Pulmonary artery endothelial cell (primary cell): ENCODE results near the gene CDC42BPA. TPM values are rescaled to one million over a fixed set of nuclear protein-coding genes. Genes with fewer than 3 reads are reported as not detected.

ENCODE experiments used
- DNase-seq: peaks from one replicate; pipeline ENCODE4 v3.0.0-alpha.2; 2011; ENCODE audit warnings: low read depth, low spot score
- total RNA-seq: library from RNA; depleted of rRNA; stranded (reverse); fragments of >200 nt; gene quantifications from 2 replicates; pipeline ENCODE4 v1.2.3, GENCODE V29; 2014

CDC42BPA gene
- total RNA-seq, 1 donor from 2014 or later = 67.7 TPM

DNA sequence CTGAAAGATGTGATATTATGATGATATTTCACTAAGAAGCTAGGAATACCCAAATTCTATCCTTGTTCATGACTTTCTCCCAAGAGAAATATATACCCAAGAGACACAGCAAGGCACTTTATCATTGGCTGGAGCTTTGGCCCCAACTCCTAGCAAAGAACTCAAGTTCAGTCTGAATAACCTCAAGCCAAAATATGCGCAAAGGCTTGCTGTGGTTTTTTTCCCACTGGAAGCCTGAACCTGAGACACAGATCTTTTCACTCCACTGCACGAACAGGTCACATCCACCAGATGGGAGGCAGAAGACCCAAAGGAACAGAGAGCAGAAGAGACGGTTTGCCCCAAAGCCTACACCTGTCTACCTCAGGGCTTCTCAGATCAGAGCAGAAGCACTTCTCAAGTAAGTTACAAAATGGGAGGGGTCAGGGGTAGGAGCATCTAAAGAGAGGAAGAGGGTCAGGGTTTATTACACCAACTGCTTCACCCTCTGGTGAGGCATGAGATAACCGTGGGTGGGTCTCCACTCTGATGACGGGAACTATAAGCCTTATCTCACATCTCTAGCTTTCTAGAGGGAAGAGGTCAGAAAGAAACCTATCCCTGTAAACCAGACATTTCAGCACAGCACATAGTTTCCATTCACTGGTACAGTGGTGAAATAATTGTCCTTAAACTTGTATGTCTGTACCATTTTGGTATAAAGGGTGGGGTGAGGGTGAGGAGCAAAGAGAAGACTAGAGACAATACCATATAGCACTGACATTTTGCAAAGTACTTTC is 17.1 kb upstream of the CDC42BPA start:
- DNase-seq = no peak

DNA sequence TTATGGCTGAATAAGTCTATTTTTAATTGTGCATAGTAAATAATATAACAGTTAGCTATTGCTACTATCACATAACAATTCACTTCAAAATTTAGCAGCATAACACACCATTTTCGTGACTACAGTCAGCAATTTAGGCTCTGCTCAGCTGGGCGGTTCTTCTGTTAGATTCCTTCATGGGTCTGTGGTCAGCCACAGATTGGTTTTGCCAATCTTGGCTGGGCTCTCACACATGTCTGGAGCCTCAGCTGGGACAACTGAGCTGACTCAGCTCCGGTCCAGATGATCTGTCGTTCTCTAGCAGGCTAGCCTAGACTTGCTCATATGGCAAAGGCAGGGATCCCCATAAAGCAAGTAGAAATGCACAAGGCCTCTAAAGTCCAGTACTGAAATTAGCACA is 15.1 kb upstream of the CDC42BPA start:
- DNase-seq = no peak

DNA sequence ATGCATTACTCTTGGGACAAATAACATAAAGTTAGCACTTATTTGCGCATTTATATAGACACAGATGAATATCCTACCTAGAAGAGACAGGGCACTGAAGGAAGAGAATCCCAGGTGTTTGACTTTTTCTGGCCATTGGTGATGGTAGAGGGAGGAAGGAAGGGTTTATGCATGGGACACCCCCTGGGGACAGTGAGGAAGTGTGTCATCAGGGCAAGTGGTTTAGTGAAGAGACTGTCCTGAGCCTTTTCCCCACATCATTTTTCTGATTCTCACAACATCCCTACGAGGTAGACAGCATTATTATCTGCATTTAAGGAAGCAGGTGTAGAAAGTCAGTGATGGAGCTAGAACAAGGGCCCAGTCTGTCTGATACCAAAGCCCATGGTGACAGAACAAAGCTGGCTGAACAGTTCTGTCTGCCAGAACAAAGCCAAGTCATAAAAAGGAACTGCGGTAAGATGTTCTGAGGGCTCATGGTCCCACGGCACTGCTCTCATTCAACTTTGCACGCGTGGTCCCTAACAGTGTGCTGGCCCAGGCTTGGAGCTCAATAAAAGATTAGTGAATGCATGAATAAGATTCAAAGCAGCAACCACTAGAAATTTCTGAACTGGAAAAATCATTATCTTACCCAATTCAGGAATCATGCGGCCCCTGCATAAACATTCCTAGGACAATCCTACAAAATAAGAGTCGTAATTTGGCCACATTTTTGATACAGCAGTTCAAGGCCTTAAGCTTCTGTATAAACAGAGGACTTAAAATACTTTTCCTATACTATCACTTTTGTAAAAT is 12.2 kb upstream of the CDC42BPA start:
- DNase-seq = no peak

DNA sequence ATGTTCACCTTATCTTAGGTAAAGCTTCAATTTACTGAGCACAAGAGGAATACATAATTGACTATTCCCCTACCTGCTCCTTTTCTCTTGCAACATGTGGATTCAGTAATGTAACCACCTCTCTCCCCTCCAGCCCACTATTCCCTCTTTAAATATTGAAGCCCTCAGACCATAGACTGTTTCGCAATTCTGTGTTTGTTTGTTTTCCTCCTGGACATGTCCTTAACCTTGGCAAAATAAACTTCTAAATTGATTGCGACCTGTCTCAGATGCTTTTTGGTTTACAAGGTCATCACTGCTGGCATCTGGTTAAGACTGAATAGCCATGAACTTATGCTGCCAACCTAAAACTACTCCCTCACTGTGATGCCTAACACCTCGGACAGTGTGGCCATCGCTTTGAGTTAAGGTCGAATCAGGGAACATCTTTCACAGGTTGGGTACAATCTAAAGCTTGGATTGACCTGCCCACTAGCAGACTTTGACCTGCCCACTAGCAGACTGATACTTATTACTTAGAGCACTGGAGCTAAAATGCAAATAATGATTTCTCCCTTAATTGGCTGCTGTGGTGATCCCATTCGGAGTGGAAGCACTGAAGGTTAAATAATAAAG is 10.2 kb upstream of the CDC42BPA start:
- no peak for DNase-seq

DNA sequence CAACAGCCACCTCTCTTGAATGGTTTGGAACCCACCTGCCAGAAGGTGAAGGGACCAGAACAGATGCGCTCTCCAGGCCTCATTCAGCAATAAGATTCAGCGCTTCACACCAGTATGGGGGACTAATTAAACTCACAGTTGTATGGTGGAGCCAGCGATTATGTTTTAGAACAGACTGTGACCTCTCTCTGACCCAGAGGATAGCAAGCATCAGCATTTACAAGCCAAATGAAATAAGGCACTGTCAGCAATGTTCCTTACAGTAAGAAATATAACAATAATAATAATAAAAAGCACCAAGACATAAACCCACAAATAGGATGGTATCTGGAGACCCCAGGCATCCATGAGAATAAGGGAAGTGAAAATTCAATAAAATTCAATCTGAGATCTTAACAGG is 6.9 kb upstream of the CDC42BPA start:
- no peak for DNase-seq

DNA sequence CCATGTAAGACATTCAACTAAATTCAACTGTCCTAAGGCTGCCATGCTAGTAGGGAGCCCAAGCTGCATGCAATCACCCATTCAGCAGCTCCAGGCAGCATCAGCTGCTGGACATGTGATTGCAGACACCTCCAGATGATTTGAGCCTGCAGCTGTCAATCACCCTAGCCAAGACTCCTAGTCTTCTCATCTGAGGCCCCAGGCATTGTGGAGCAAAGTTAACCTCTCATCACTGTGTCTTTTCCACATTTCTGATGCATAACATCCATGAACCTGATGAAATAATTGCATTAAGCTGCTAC is 5.6 kb upstream of the CDC42BPA start:
- no peak for DNase-seq

DNA sequence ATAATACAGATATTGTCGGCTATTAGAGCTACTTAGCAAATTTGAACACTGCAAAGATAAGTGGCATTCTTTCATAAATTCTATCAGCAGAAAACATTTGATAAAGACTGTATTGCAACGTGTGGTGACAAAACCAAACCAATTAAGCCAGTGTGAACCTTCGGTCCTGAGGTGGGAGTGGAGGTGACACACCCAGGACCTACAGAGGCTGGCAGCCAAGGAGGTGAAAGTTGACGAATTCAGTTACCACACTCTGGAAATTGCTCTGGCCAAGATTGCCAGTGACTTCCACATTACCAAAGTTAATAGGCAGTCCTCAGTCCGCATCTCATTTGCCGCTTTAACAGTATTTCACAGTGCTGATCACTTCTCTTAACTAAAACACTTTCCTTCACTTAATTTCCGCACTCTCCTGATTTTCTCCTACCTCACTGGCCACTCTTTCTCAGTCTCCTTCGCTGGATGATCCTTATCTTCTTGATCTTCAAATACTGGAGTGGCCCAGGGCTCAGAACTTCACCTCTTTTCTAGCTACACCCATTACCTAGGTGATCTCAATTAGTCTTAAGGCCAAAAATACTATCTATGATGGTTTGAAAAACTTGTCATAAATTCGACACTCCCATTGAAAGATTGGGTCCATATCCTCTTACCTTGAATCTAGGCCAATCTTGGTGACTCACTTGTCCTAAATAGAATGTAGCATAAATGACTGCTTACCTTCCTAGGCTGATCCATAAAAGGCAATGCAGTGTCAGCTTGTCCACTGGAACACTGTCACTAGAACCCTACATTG is 5.1 kb upstream of the CDC42BPA start:
- no peak for DNase-seq

DNA sequence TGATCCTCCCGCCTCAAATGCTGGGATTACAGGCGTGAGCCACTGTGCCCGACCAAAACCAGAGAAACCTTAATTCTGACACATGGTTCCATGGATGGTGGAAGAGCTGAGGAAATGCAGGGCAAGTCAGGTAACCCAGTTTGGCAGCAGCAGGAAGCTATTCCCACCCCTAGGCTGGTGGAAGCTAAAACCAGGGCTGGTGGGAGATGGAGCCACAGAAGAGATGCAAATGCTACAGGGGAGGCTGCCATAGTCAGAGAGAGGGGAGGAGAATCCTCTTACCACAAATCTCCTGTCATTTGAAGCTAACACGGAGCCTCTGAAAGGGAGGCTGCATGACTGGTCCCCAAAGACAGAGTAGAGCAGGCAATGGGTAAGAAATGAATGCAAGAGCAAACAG is 4.1 kb upstream of the CDC42BPA start:
- DNase-seq = no peak

DNA sequence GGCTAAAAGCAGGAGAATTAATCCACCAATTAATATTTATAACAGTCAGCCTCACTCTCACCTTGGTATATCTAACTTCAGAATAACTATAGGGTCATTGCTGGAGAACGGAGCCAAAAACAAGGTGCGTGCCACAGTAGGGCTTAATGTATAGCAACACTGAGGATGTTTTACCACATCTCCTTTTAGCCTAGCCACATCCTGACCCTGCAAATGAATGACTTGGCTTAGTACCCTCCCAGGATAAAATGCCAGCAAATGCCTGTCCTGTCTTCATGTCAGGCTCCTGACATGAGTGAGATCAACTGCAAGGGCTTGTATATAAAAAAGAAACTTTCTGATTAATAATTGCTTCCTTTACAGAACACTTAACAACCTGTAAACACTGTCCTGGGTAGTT is 2.7 kb upstream of the CDC42BPA start:
- no peak for DNase-seq

DNA sequence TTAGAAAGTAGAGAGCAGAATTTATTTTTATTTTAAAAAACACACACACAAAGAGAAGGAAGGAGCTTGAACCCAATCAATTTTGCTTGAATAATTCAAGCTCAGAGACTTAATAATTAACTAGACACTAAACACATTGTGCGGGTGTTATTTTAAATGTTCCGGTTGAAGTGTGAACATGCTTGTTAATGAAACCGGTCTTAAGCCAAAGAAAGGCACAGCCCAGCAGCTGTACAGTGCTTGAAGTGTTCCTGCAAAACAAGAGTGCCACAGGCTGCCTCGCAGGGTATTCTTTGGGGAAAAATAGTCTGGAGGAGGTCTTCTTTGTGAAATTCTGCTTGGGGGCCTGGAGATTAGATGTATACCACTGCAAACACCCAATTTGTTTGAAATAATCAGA is 2.2 kb upstream of the CDC42BPA start:
- DNase-seq = no peak

DNA sequence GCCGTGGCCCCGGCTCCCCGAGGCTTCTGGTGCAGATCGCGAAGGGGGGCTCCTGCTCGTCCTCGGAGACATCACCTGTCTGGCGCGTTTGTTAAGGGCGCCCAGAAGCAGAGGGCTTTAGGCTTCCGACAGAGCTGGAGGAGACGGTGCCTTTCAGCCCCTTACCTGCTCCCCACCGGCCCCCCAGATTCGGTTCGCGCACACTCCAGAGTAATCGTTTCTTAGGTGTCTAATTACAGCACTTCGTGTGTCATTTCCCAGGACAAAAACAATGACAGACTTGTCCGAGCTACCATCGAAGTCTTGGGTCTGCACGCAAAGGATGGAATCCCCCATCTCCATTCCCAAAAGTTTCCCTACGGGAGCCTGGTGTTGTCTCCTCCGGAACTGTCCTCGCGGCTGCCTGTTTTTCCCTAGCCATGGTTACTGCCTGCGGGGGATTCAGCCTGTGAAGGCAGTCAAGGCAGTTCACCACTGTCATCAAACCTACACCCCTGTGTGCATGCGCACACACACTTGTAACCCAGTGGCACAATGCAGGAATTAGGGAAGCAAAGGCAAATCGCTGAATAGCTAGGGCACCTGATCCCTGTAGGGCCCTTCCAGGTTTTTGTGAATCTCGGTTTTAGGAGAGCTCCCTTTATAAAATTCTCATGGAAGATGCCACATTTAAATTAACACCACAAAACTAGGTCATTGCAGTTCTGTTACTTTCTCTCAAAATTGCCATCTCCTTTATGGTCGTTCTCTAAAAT is 738 bp upstream of the CDC42BPA start:
- DNase-seq = no peak

DNA sequence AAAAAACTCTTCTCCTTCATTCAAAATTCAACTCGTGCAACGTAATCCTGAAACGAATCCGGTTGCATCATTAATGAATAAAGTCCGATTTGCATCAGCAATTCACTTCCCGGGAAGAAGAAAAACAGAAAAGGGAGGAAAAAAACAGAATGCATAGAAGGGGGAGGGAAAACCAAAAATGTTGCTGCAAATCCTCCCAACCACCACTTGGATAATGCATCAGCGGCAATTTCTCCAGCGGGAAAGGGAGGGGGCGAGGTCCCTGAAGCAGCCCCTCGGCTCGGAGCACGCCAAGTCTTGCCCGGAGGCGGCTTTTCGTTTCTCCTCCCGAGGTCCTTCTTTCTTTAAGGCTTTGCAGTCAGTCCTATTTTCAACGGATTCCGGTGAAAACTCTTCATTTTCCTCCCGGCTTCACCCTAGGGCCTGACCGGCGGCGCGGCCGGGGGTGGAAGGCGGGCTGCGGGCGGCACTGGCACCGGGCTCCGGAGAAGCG is 723 bp downstream of the CDC42BPA start:
- DNase-seq = no peak

DNA sequence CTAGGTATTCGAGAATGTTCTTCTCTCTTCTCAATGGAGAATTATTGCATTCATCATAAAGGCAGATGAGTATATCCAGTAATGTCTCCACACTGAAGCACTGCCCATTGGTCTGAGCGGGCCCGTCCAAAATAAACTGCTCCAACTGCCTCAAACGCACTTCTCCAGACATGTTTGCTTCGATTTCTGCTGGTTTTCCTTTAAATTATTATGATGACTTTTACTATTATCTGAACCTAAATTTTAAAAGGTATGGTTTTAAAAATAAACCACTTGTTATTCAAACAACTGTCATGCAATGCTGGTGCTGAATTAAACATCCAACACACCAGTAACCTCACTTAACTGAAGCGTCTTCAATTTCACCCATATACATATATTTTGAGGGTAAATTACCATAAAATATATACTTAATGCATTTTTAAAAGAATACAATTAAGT is 1.3 kb downstream of the CDC42BPA start:
- DNase-seq = no peak

DNA sequence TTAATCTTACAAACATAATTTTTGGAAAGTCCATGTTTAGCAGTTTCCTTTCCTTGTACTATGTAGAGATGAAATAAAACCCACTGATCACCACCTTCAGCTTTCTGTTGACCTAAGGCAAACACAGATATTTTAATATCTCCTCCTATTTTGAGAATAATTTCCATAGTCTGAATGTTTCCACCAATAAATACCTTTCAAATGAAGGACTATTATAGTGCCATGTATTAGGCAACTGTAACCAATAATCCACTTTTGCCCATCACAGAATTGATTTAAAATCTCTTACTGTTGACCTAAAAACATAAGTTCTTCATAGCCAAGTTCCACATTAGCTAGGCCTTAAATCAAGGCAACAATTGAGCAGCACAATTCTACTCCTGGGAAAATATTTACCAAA is 1.8 kb downstream of the CDC42BPA start:
- no peak for DNase-seq

DNA sequence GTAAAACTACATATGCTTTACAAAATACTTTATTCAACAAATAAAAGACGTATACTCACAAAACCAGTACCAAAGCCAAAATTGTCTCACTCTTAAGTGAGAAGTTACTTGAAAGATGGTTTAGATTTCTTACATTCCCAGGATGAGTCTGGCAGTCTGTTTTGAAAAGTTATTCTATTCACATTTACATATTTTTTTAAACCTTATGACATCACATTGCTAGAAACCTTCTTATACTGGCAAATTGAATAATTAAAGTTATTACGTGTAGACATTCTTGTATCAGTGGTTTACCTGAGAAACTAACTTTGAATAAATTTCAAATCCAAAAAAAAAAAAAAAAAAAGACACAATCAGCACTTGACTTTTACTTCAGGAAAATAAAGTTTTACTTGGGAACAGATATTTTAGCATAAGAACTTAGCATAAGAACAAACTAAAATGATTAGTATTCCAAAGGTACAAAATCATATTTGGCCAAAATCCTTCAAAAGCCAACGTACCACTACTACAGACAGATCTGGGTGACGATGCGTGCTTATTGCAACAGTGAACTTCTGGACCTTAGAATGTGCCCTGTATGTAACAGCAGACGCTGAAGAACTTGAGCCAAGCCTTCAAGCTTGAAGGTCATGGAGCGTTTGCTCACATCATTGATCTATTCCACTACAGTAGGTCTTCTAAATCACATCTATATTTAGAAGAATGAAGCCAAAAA is 2.5 kb downstream of the CDC42BPA start:
- no peak for DNase-seq

DNA sequence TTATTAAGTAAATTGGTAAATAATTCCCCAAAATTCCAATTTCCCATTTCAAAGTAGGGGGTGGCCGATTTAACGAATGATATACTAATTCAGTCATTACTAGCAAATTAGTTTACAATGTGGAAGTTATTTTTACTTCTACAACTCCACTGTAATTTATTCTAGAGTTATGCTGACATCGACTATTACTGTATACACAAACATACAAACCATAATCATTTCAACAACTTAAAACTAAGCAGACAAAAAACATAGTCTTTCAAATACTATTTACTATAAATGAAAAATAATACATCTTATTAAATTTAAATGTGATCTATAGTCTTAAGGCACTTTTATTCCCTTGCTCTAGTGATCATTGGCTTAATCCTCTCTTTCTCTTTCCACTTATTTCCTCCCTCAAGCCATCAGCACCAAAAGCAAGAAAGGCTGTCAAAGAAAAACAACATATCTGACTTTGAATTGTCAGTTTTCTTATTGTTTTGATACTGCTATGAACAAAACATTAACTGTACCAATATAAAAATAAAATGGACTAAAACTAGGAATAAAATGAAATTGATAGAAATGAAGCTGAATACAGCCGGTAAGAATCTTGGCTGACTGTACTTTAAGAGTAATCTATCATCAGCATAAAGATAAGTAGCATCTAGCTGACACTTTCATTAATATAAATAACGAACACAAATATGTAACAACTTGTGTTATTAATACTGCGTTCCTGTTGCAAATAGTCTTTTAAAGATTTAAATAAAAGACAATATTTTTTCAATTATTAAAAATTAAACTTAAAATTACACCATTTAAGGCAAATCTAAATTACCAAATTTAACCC is 4.1 kb downstream of the CDC42BPA start:
- DNase-seq = no peak

DNA sequence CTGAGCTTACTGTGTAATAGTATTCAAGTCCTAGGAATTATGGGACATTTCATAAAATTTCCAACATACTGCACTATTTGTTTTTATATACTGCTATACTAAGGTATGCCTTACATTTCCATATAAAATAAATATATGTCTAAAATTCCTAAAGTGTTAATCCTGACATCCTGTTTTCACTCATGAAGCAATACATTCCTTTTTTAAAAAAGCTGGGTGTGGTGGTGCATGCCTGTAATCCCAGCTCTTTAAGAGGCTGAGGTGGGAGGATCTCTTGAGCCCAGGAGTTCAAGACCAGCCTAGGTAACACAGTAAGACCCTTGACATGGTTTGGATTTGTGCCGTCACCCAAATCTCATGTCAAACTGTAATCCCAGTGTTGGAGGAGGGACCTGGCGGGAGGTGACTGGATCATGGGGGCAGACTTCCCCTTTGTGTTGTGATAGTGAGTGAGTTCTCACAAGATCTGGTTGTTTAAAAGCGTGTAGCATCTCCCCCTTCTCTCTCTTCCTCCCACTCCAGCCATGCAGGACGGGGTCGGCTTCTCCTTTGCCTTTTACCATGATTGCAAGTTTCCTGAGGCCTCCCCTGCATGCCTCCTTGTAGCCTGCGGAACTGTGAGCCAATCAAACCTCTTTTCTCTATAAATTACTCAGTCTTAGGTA is 5.8 kb downstream of the CDC42BPA start:
- DNase-seq = no peak

DNA sequence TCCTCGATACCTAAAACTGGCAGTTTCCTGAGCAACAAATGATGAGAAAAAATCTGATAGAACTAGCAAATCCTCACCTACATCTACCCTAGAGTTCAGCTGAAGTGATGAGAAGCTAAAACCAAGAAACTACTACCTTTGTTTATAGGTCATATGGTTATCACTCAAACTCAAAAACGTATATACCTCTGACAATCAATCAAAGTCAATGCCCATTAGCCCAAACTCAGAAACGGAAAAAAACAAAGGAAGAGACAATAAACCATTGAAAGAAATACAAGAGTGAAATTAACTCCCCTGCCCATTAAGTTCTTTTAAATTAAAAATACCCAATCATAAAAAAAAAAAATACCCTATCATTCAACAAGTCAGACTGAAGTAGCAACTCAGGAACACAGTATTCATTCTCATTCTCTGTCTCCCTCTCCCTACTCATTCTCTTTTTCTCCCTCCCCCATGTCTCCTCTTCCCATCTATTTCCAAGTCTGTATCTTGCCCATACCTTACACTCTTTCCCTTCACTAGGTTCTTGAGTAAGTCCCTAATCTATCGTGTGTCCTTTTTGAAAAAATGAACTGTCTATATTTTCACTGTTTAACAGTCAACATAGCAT is 6.8 kb downstream of the CDC42BPA start:
- no peak for DNase-seq
